ENCODE results near the gene GRAMD1A. TPM values are rescaled to one million over a fixed set of nuclear protein-coding genes. Genes with fewer than 3 reads are reported as not detected.

GRAMD1A gene
- total RNA-seq, 1 experiment from 2014 or later = 75.4 TPM

DNA sequence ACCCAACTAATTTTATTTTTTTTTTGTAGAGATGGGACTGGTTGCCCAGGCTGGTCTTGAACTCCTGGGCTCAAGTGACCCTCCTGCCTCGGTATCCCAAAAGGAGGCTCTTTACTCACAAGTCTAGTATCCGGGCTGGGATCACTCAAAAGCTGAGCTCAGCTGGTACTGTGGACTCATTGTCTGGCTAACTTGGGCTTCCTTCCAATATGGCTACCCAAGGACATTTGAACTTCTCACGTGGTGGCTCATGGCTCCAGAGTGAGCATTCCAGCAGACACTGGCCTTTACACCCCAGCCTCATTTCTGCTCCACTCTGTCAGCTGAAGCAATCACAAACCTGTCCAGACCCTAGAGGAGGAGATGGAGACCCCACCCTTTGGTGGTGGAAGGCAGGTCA, 70.3 kb downstream of the GRAMD1A start:
- peaks cover 10 to 21% of the 10 kb centered on the region in 2 experiments; a peak in 3 of 4 replicates for H3K4me1 ChIP-seq (ENCODE audit: control insufficient read depth in 1 of 2, insufficient read depth in 2 of 2, low read length in 2 of 2)
- intact Hi-C loops (cut with micrococcal nuclease) = no loop called here
- ATAC-seq = no peak

DNA sequence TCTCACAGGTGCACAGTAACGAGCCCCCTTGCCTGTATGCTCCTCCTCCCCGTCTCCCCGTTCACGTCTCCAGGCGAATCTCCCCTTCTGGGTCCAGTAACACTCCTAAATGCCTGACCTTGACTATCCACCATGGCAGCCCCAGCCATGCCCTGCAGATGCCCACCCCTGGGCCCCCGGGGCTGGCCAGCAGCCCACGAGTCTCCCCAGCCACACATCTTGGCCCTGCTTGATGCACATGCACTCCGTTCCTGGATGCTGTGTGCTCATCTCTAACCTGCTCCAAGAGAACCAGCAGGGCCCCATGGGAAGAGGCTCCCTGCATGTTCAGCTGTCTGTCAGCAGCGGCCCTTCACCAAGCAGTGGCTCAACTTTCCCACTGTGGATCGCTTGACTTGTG, 73.4 kb downstream of the GRAMD1A start:
- no TSS peak for BruUV-seq (replicated peaks)
- TF ChIP-seq, protein P1, sequence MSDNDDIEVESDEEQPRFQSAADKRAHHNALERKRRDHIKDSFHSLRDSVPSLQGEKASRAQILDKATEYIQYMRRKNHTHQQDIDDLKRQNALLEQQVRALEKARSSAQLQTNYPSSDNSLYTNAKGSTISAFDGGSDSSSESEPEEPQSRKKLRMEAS (IDR thresholded peaks at IDR 0.05) = no peak
- TF ChIP-seq POLR2AphosphoS5 (IDR thresholded peaks at IDR 0.05; ENCODE audit: low read depth, low read length) (no peak), YY1 (IDR thresholded peaks at IDR 0.05; ENCODE audit: extremely low read depth, insufficient replicate concordance, low read depth, low read length) (no peak), ZNF274 (IDR thresholded peaks at IDR 0.05; ENCODE audit: low read depth, low read length) (no peak)
- Histone ChIP-seq H3K27me3 (ENCODE audit: insufficient read depth, low read length) (no peaks in the 10 kb centered on the region), H3K4me3 (replicated peaks in 1 of 2; ENCODE audit: low read depth in 1 of 2, low read length in 2 of 2) (no peak overlapping the region), H3K27ac (ENCODE audit: low read depth, low read length) (no peak overlapping the region), H3K9me2 (ENCODE audit: insufficient read depth) (no peaks in the 10 kb centered on the region), H3K79me2 (ENCODE audit: insufficient read depth, low read length) (no peaks in the 10 kb centered on the region), H4K20me1 (ENCODE audit: insufficient read depth) (no peaks in the 10 kb centered on the region), H2AFZ (ENCODE audit: low read depth, low read length, poor library complexity, severe bottlenecking) (no peak overlapping the region), H3K4me2 (ENCODE audit: low read length) (no peak overlapping the region), H3K9ac (ENCODE audit: low read length) (no peak overlapping the region), H3K4me1 (ENCODE audit: control insufficient read depth in 1 of 2, insufficient read depth in 2 of 2, low read length in 2 of 2) (peaks cover 3 to 4% of the 10 kb centered on the region in 2 experiments; a peak in 3 of 4 replicates), H3K36me3 (ENCODE audit: control insufficient read depth in 1 of 2, insufficient read depth in 2 of 2, low read length in 2 of 2) (no peaks in the 10 kb centered on the region), H3K9me3 (ENCODE audit: control insufficient read depth in 1 of 2, insufficient read depth in 1 of 2, low read depth in 1 of 2, low read length in 2 of 2) (peaks cover 0 to 5% of the 10 kb centered on the region in 2 experiments; a peak in 1 of 4 replicates)
- ChIA-PET RAD21 (ENCODE audit: low non-redundant PET in 1 of 2, low total read pairs in 2 of 2, uncharacterized antibody in 2 of 2, unreplicated experiment in 2 of 2) (no interaction called here), POLR2A (no interaction called here), CTCF (no interaction called here)
- DNase-seq (ENCODE audit: low read depth, low spot score) (no peak), ATAC-seq (no peak)
- intact Hi-C loops (cut with micrococcal nuclease) = no loop called here

More for the DNA sequence above, 70.3 kb downstream of the GRAMD1A start:
- Histone ChIP-seq H3K9ac (ENCODE audit: low read length) (no peak overlapping the region), H2AFZ (ENCODE audit: low read depth, low read length, poor library complexity, severe bottlenecking) (no peak overlapping the region), H3K79me2 (ENCODE audit: insufficient read depth, low read length) (no peaks in the 10 kb centered on the region), H3K27me3 (ENCODE audit: insufficient read depth, low read length) (no peaks in the 10 kb centered on the region), H3K4me3 (replicated peaks in 1 of 2; ENCODE audit: low read depth in 1 of 2, low read length in 2 of 2) (no peak overlapping the region), H3K9me3 (ENCODE audit: control insufficient read depth in 1 of 2, insufficient read depth in 1 of 2, low read depth in 1 of 2, low read length in 2 of 2) (peaks cover 0 to 5% of the 10 kb centered on the region in 2 experiments; a peak in 1 of 4 replicates), H4K20me1 (ENCODE audit: insufficient read depth) (no peaks in the 10 kb centered on the region), H3K4me2 (ENCODE audit: low read length) (no peak overlapping the region), H3K9me2 (ENCODE audit: insufficient read depth) (no peaks in the 10 kb centered on the region), H3K36me3 (ENCODE audit: control insufficient read depth in 1 of 2, insufficient read depth in 2 of 2, low read length in 2 of 2) (no peaks in the 10 kb centered on the region), H3K27ac (ENCODE audit: low read depth, low read length) (no peak overlapping the region)
- POLR2A ChIA-PET = no interaction called here
- DNase-seq (ENCODE audit: low read depth, low spot score) = no peak
- TF ChIP-seq YY1 (IDR thresholded peaks at IDR 0.05; ENCODE audit: extremely low read depth, insufficient replicate concordance, low read depth, low read length) (peak; percentile 64), POLR2A (IDR thresholded peaks at IDR 0.05; ENCODE audit: borderline replicate concordance, extremely low read depth, insufficient read depth, insufficient read length) (no peak)
- RAD21 ChIA-PET (ENCODE audit: low non-redundant PET in 1 of 2, low total read pairs in 2 of 2, uncharacterized antibody in 2 of 2, unreplicated experiment in 2 of 2) = no interaction called here
- BruUV-seq (replicated peaks) = no TSS peak
- CTCF ChIA-PET = interaction anchor here (2.3 kb wide), 1 partner anchor 15 kb away, joined by 5 read pairs; no protein-coding TSS in a partner anchor
